ENCODE results near the gene FBXO30. TPM values are rescaled to one million over a fixed set of nuclear protein-coding genes. Genes with fewer than 3 reads are reported as not detected.

Gene FBXO30, protein sequence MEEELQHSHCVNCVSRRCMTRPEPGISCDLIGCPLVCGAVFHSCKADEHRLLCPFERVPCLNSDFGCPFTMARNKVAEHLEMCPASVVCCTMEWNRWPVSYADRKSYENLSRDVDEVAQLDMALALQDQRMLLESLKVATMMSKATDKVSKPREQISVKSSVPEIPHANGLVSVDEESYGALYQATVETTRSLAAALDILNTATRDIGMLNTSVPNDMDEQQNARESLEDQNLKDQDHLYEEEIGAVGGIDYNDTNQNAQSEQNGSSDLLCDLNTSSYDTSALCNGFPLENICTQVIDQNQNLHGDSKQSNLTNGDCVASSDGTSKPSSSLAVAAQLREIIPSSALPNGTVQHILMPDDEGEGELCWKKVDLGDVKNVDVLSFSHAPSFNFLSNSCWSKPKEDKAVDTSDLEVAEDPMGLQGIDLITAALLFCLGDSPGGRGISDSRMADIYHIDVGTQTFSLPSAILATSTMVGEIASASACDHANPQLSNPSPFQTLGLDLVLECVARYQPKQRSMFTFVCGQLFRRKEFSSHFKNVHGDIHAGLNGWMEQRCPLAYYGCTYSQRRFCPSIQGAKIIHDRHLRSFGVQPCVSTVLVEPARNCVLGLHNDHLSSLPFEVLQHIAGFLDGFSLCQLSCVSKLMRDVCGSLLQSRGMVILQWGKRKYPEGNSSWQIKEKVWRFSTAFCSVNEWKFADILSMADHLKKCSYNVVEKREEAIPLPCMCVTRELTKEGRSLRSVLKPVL
- 10 to 100 TPM in 3 of 4 donors, 1 to 10 TPM in 1; 8.6 to 38.3 (median 17.7) TPM for total RNA-seq

DNA sequence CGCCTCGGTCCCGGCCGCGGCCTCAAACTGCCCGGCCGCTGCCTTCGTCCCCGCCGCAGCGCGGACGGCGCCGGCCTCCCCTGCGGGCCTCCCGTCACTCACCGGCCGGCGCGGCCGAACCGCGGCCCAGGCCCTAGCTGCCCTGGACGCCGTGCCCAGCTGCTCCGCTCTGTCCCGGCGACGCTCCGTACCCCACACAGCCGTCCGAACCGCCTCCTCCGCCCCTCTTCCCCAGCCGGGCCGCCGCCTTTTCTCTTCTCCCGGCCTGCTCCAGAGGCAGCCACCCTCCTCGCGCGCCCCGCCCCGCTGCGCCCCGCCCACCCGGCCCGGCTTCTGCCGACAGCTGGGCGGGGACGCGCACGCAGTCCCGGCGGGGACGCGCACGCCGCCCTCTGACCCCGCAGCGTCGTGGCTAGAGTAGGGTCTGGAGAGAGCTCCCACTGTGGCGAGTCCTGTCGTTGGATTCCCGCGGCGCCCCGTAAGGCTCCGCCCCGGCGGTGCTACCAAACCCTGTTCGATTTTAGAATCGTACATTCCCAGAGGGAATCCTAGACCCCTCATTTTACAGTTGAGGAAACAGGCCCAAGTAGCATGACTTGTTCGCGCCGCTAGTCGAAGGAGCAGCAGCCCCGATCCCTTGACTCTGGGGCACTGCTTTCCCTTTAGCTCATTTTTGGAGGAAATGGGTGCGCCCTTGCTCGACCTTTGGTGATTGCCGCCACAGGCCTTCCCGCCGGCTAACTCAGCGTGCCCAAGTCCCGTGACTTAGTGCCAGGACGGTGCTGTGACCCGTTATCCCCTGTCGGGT is at the start of gene FBXO30:
TSS of gene FBXO30 (minus strand) at position 295 of the 808 bp plus-strand sequence. CDS start 8,390 bp downstream, outside the sequence.
- TF ChIP-seq, protein P1, sequence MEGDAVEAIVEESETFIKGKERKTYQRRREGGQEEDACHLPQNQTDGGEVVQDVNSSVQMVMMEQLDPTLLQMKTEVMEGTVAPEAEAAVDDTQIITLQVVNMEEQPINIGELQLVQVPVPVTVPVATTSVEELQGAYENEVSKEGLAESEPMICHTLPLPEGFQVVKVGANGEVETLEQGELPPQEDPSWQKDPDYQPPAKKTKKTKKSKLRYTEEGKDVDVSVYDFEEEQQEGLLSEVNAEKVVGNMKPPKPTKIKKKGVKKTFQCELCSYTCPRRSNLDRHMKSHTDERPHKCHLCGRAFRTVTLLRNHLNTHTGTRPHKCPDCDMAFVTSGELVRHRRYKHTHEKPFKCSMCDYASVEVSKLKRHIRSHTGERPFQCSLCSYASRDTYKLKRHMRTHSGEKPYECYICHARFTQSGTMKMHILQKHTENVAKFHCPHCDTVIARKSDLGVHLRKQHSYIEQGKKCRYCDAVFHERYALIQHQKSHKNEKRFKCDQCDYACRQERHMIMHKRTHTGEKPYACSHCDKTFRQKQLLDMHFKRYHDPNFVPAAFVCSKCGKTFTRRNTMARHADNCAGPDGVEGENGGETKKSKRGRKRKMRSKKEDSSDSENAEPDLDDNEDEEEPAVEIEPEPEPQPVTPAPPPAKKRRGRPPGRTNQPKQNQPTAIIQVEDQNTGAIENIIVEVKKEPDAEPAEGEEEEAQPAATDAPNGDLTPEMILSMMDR (IDR thresholded peaks at IDR 0.05 in 4 of 5, conservative IDR thresholded peaks at IDR 0.05 in 1 of 5) = peak in 3 of 5 experiments; percentile 28 to 41 (median 29)
- peak; percentile 89 to 95 for TF ChIP-seq POLR2A (IDR thresholded peaks at IDR 0.05)

DNA sequence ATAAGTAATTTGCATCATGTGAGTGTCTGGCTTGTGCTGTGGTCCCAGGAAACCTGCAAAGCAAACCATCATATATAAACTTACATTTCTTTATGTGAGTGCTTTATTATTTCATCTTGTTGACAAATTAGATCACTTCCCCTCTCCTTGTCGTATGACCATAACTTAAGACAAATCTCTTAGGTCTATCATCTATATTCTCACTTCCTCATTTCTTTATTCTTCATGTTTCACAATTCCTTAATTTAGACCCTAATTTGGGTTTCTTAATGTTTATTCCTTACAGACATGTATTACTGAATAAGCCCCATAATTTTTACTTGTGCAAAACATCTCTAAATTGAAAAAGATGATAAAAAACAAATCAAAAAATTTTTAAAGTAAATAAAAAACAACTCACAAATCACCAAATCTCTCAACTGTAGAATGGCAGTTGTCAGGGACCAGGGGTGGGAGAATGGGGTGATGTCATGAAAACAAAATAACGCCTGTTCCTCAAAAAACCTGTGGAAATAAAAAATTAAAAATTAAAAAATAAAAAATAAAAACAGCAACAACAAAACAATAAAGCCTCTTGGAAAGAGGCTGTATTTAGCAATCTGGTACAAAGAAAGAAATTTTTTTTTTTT is 49.5 kb upstream of the FBXO30 start:
- no peak for ATAC-seq
- H3K9me3 ChIP-seq = peaks cover 0 to 8% (median 5%) of the 10 kb centered on the region in 3 donors
- TF ChIP-seq POLR2A (IDR thresholded peaks at IDR 0.05) = no peak
- TF ChIP-seq, protein P1 (IDR thresholded peaks at IDR 0.05 in 4 of 5, conservative IDR thresholded peaks at IDR 0.05 in 1 of 5) = no peak
- H3K4me1 ChIP-seq = peaks cover 6 to 20% of the 10 kb centered on the region in 2 donors
- in situ Hi-C loops (cut with MboI; ENCODE audit: low sequenced_read_pairs in 4 of 4) = no loop called here
- intact Hi-C loops (cut with DNase I; ENCODE audit: low total_unique reads) = no loop called here
- no peak overlapping the region for H3K4me3 ChIP-seq
- no peaks in the 10 kb centered on the region for H3K27me3 ChIP-seq
- no peak overlapping the region for H3K27ac ChIP-seq
- H3K36me3 ChIP-seq = peaks cover 0 to 12% of the 10 kb centered on the region in 2 donors
- no peak for DNase-seq

More for the DNA sequence above, at the start of gene FBXO30:
- H3K27me3 ChIP-seq = no peaks in the 10 kb centered on the region
- no peaks in the 10 kb centered on the region for H3K36me3 ChIP-seq
- peak within 1 kb of the TSS; percentile 76 to 95 (median 84) for H3K4me3 ChIP-seq
- intact Hi-C loops (cut with DNase I; ENCODE audit: low total_unique reads) (loop anchor here (1.0 to 5.0 kb wide), 4 partner anchors 79 to 728 kb away; partner anchors contain the start of genes EPM2A, RAB32 and SHPRH), in situ Hi-C loops (cut with MboI; ENCODE audit: low sequenced_read_pairs in 4 of 4) (loop anchor here (5.0 to 25.0 kb wide), 5 partner anchors 77 to 1398 kb away; partner anchors contain the start of genes EPM2A (in 3 of the 4), SHPRH (in 1 of the 4) and STXBP5 (in 1 of the 4))
- peak; percentile 76 to 88 for DNase-seq
- H3K27ac ChIP-seq = peak within 1 kb of the TSS; percentile 91 to 99 (median 94)
- H3K4me1 ChIP-seq = peaks cover 45 to 54% of the 10 kb centered on the region in 2 donors
- no peaks in the 10 kb centered on the region for H3K9me3 ChIP-seq
- peak; percentile 79 to 82 for ATAC-seq

DNA sequence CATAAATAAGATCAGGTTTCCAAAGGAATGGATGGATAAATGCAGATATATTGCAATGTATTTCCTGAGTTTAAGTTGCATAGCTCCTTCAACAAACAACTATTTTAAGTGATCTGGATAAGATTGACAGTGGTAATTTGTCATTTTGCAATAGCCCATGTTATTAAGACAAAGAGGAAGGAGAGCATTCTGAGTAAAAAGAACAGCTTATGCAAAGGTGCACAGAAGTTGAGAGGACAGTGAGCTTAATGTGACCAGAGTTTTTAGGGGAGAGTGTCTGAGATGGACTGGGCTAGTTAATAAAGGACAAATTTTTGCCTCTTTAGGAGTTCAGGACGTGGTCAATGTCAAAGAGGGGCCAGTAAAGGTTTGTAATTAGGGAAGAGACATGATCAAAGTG is 48.8 kb upstream of the FBXO30 start:
- H3K9me3 ChIP-seq = peaks cover 0 to 8% (median 5%) of the 10 kb centered on the region in 3 donors
- H3K4me3 ChIP-seq = no peak overlapping the region
- ATAC-seq (no peak), DNase-seq (no peak)
- in situ Hi-C loops (cut with MboI; ENCODE audit: low sequenced_read_pairs in 4 of 4) = no loop called here
- peaks cover 0 to 12% of the 10 kb centered on the region in 2 donors for H3K36me3 ChIP-seq
- intact Hi-C loops (cut with DNase I; ENCODE audit: low total_unique reads) = no loop called here
- TF ChIP-seq, protein P1 (IDR thresholded peaks at IDR 0.05 in 4 of 5, conservative IDR thresholded peaks at IDR 0.05 in 1 of 5) = no peak
- TF ChIP-seq POLR2A (IDR thresholded peaks at IDR 0.05) = no peak
- no peak overlapping the region for H3K27ac ChIP-seq
- H3K27me3 ChIP-seq = no peaks in the 10 kb centered on the region
- peaks cover 6 to 20% of the 10 kb centered on the region in 2 donors for H3K4me1 ChIP-seq

DNA sequence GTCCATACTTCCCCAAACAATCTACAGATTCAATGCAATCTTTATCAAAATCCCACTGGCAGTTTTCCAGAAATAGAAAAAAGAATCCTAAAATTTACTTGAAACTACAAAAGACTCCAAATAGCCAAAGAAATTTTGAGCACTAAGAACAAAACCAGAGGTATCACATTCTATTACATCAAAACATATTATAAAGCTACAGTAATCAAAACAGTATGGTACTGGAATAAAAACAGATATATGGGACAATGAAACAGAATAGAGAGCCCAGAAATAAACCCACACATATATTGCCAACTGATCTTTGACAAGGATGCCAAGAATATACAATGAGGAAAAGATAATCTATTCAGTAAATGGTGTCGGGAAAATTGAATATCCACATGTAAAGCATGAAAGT is 46.0 kb upstream of the FBXO30 start:
- DNase-seq (no peak), ATAC-seq (no peak)
- peaks cover 0 to 8% (median 5%) of the 10 kb centered on the region in 3 donors for H3K9me3 ChIP-seq
- peaks cover 0 to 4% of the 10 kb centered on the region in 2 donors for H3K4me1 ChIP-seq
- in situ Hi-C loops (cut with MboI; ENCODE audit: low sequenced_read_pairs in 4 of 4) (no loop called here), intact Hi-C loops (cut with DNase I; ENCODE audit: low total_unique reads) (no loop called here)
- TF ChIP-seq POLR2A (IDR thresholded peaks at IDR 0.05) = no peak
- TF ChIP-seq, protein P1 (IDR thresholded peaks at IDR 0.05 in 4 of 5, conservative IDR thresholded peaks at IDR 0.05 in 1 of 5) = no peak
- H3K4me3 ChIP-seq = no peak overlapping the region
- H3K27me3 ChIP-seq = no peaks in the 10 kb centered on the region
- H3K27ac ChIP-seq = no peak overlapping the region
- peaks cover 0 to 12% of the 10 kb centered on the region in 2 donors for H3K36me3 ChIP-seq
